Mesenchymal stem cell (in vitro differentiated cells and primary cell): ENCODE results near the gene PTS.

ENCODE experiments used
- DNase-seq: peaks from one replicate; pipeline ENCODE4 v3.0.0-alpha.2; 2013
- H2AFZ ChIP-seq: one replicate; pipeline ENCODE4 v1.6.1; 2013; ENCODE audit warnings: low read depth, mild to moderate bottlenecking, control low read depth, inconsistent platforms, low read length, moderate library complexity
- H2AK5ac ChIP-seq: 2 replicates; pipeline ENCODE4 v1.6.1; 2013; ENCODE audit warnings: low read length, moderate library complexity, mild to moderate bottlenecking, inconsistent platforms; ENCODE audit not compliant: severe bottlenecking
- H2BK120ac ChIP-seq: one replicate; pipeline ENCODE4 v1.6.1; 2013; ENCODE audit warnings: low read depth, mild to moderate bottlenecking, inconsistent platforms, low read length, moderate library complexity
- H2BK12ac ChIP-seq, 2 experiments: one replicate each; pipeline ENCODE4 v1.6.1; 2013; ENCODE audit warnings: inconsistent platforms in 2 of 2, low read length in 2 of 2, mild to moderate bottlenecking in 2 of 2, moderate library complexity in 2 of 2, control low read depth in 1 of 2
- H2BK15ac ChIP-seq: one replicate; pipeline ENCODE4 v1.6.1; 2013; ENCODE audit warnings: mild to moderate bottlenecking, low read depth, inconsistent platforms; ENCODE audit not compliant: poor library complexity, severe bottlenecking
- H2BK5ac ChIP-seq: 2 replicates; pipeline ENCODE4 v1.6.1; 2013; ENCODE audit warnings: low read depth, mild to moderate bottlenecking, low read length, control low read depth, inconsistent platforms; ENCODE audit not compliant: poor library complexity, severe bottlenecking
- H3K14ac ChIP-seq, 2 experiments: one replicate each; pipeline ENCODE4 v1.6.1; 2013; ENCODE audit warnings: inconsistent platforms in 2 of 2, low read length in 2 of 2, control low read depth in 1 of 2, mild to moderate bottlenecking in 1 of 2, moderate library complexity in 1 of 2
- H3K18ac ChIP-seq, 2 experiments: one replicate each; pipeline ENCODE4 v1.6.1; 2013; ENCODE audit warnings: inconsistent platforms in 2 of 2, low read length in 2 of 2, control low read depth in 1 of 2, low read depth in 1 of 2, mild to moderate bottlenecking in 1 of 2
- H3K23ac ChIP-seq, 2 experiments: one replicate each; pipeline ENCODE4 v1.6.1; 2013; ENCODE audit warnings: inconsistent platforms in 2 of 2, low read length in 2 of 2, mild to moderate bottlenecking in 2 of 2, moderate library complexity in 2 of 2, control low read depth in 1 of 2
- H3K27ac ChIP-seq: 2 replicates; pipeline ENCODE4 v1.5.1; 2013; ENCODE audit warnings: mild to moderate bottlenecking, moderate library complexity, low read length, control low read depth, inconsistent platforms; ENCODE audit not compliant: poor library complexity, severe bottlenecking
- H3K27me3 ChIP-seq, 2 experiments: 2 replicates each; pipeline versions ENCODE4 v1.6.1 to v1.7.0; 2013; ENCODE audit warnings: low read length in 2 of 2, mild to moderate bottlenecking in 2 of 2, moderate library complexity in 2 of 2, control low read depth in 1 of 2, inconsistent platforms in 1 of 2; ENCODE audit not compliant: control insufficient read depth in 1 of 2, insufficient read depth in 1 of 2
- H3K36me3 ChIP-seq, 2 experiments: 2 replicates each; pipeline versions ENCODE4 v1.6.1 to v1.7.0; 2013; ENCODE audit warnings: low read length in 2 of 2, control low read depth in 1 of 2, inconsistent platforms in 1 of 2, low read depth in 1 of 2, mild to moderate bottlenecking in 1 of 2; ENCODE audit not compliant: insufficient read depth in 2 of 2, control insufficient read depth in 1 of 2
- H3K4ac ChIP-seq, 2 experiments: one replicate each; pipeline ENCODE4 v1.6.1; 2013; ENCODE audit warnings: inconsistent platforms in 2 of 2, low read length in 2 of 2, mild to moderate bottlenecking in 2 of 2, moderate library complexity in 2 of 2, control low read depth in 1 of 2, low read depth in 1 of 2
- H3K4me1 ChIP-seq: 2 replicates; pipeline ENCODE4 v1.6.1; 2013; ENCODE audit warnings: low read depth, low read length, control low read depth; ENCODE audit not compliant: control insufficient read depth, insufficient read depth
- H3K4me2 ChIP-seq: 2 replicates; pipeline ENCODE4 v1.6.1; 2013; ENCODE audit warnings: low read length, mild to moderate bottlenecking, inconsistent platforms; ENCODE audit not compliant: poor library complexity, severe bottlenecking
- H3K4me3 ChIP-seq, 2 experiments: 2 replicates each; pipeline versions ENCODE4 v1.5.1 to v1.7.0; 2013; ENCODE audit warnings: low read length in 2 of 2, mild to moderate bottlenecking in 2 of 2, control low read depth in 1 of 2, low read depth in 1 of 2; ENCODE audit not compliant: insufficient read depth in 1 of 2
- H3K79me1 ChIP-seq: replicated peaks from 2 replicates; pipeline ENCODE4 v1.6.1; 2013; ENCODE audit warnings: mild to moderate bottlenecking, control low read depth, low read length, inconsistent platforms; ENCODE audit not compliant: poor library complexity, severe bottlenecking
- H3K9ac ChIP-seq: 2 replicates; pipeline ENCODE4 v1.7.0; 2013; ENCODE audit warnings: mild to moderate bottlenecking, low read length, moderate library complexity
- H3K9me3 ChIP-seq: 2 replicates; pipeline ENCODE4 v1.7.0; 2013; ENCODE audit warnings: mild to moderate bottlenecking, low read length; ENCODE audit not compliant: control insufficient read depth
- H4K8ac ChIP-seq: one replicate; pipeline ENCODE4 v1.6.1; 2013; ENCODE audit warnings: inconsistent platforms, mild to moderate bottlenecking, low read length, moderate library complexity
- H4K91ac ChIP-seq: one replicate; pipeline ENCODE4 v1.6.1; 2013; ENCODE audit warnings: mild to moderate bottlenecking, low read length, inconsistent platforms
- WGBS: methylation state at CpG from one replicate; pipeline ENCODE4 v1.1.7; 2013; ENCODE audit warnings: mixed read lengths; 5-methylcytosine and 5-hydroxymethylcytosine counted together

The PTS gene

DNA sequence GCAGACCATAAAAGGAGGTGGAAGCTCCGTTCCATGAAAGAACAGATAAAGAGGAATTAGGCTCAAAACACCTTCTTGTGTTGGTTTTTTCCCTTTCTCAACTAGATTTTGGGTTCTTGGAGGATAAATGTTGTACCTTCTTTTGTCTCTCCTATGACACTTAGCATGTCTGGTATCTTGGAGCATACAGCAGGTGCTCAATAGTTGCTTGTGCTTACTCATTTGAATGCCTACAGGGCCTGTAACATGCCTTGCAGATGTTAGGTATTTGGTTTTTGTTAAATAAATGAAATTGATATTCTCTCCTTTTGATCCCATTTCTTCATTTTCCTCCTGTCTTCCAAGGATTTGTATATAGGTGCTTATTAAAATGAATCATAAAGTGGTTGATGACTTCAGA, 50.8 kb downstream of the PTS start:
- no peak overlapping the region for H4K8ac ChIP-seq
- no peaks in the 10 kb centered on the region for H3K79me1 ChIP-seq
- no peak overlapping the region for H2BK5ac ChIP-seq
- no peak overlapping the region for H2AK5ac ChIP-seq
- H3K14ac ChIP-seq: no peak overlapping the region
- H2BK15ac ChIP-seq: no peak overlapping the region
- H3K4me3 ChIP-seq: no peak overlapping the region
- H3K4me2 ChIP-seq: no peak overlapping the region
- no peak overlapping the region for H2BK12ac ChIP-seq
- peaks cover 0 to 7% of the 10 kb centered on the region in 2 experiments for H3K27me3 ChIP-seq
- H4K91ac ChIP-seq: no peak overlapping the region
- no peaks in the 10 kb centered on the region for H3K9me3 ChIP-seq
- H2AFZ ChIP-seq: no peak overlapping the region
- no peak overlapping the region for H3K18ac ChIP-seq
- H3K4me1 ChIP-seq: peaks cover 7% of the 10 kb centered on the region
- H3K36me3 ChIP-seq: no peaks in the 10 kb centered on the region
- H3K9ac ChIP-seq: no peak overlapping the region
- no peak overlapping the region for H3K27ac ChIP-seq
- 78% methylated on average over 1 of the region's 1 CpG for WGBS
- no peak overlapping the region for H2BK120ac ChIP-seq
- no peak overlapping the region for H3K4ac ChIP-seq
- no peak overlapping the region for H3K23ac ChIP-seq
- DNase-seq: no peak

DNA sequence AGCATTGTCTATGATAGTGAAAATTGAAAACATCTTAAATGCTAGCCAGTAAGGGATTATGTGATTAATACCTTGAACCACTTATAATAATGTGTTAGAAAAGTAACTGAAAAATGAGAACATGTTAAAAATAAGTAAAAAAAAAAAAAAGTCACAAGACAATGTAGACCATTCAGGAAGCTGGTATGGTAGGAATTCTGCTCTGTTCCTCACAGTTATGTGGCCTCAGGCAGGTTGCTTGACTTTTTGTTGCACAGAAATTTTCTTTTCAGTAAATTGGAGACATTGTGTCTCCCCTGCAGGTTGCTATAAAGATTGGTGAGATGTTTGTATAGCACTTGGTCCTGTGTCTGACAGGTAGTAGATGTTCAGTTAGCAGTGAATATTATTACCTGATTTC, 51.7 kb downstream of the PTS start:
- no peak overlapping the region for H2BK15ac ChIP-seq
- no peak overlapping the region for H2BK12ac ChIP-seq
- no peak overlapping the region for H2BK120ac ChIP-seq
- no peak overlapping the region for H3K9ac ChIP-seq
- H3K4me1 ChIP-seq: peaks cover 7% of the 10 kb centered on the region
- H3K14ac ChIP-seq: no peak overlapping the region
- H3K4me2 ChIP-seq: no peak overlapping the region
- H3K4ac ChIP-seq: no peak overlapping the region
- H3K18ac ChIP-seq: no peak overlapping the region
- H3K36me3 ChIP-seq: no peaks in the 10 kb centered on the region
- H3K4me3 ChIP-seq: no peak overlapping the region
- H2AK5ac ChIP-seq: no peak overlapping the region
- no peaks in the 10 kb centered on the region for H3K79me1 ChIP-seq
- no peak overlapping the region for H4K91ac ChIP-seq
- no peak overlapping the region for H3K23ac ChIP-seq
- no peak overlapping the region for H4K8ac ChIP-seq
- H3K27me3 ChIP-seq: peaks cover 0 to 15% of the 10 kb centered on the region in 2 experiments
- H2BK5ac ChIP-seq: no peak overlapping the region
- peak overlapping the region; percentile 21 for H3K27ac ChIP-seq
- no peak overlapping the region for H2AFZ ChIP-seq
- DNase-seq: no peak
- H3K9me3 ChIP-seq: no peaks in the 10 kb centered on the region

DNA sequence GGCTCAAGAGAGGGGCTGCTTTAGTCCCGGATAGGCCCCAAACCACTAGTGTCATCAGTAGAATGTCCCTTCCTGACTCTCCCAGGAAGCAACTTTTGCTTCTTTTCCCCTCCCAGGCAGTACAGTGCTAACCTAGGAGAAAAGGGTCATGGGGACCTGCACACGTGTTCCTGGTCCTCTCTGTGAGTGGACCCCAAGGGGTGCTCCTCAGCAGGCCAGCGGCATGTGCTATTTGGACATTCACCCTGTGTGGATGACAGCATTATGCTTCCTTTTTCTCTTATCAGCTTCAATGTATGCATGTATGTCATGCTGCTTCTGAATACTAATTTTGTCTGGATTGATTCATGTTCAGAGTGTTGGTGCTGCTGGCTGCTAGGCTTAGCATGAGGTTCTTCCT, 52.6 kb downstream of the PTS start:
- 87% methylated on average over 3 of the region's 3 CpGs for WGBS
- H3K4ac ChIP-seq: peak overlapping the region in 1 of 2 experiments; percentile 46
- no peaks in the 10 kb centered on the region for H3K36me3 ChIP-seq

DNA sequence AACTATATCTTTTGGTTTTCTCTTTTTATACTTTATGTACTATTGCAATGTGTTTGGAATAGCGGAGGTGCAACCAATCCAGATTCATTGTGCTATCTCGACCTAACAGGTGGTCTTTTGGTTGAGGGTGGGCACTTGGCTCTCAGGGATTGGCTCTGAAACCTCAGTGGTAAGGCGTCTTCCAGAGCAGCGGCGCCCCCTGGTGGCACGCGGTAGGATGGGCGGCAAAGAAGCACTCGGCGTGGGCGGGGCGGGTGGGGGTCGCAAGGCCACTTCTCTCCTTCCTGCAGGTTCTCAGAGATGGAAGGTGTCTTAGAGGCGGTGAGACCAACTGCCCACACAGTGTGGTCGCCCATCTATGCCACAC, 53.7 kb downstream of the PTS start:
- 2% methylated on average over 15 of the region's 15 CpGs for WGBS
- peak overlapping the region; percentile 72 for H3K4me2 ChIP-seq

More for the DNA sequence above, 52.6 kb downstream of the PTS start:
- Histone ChIP-seq H2BK5ac (no peak overlapping the region), H2AK5ac (peak overlapping the region; percentile 87), H3K14ac (no peak overlapping the region), H3K18ac (no peak overlapping the region), H3K4me3 (no peak overlapping the region), H4K8ac (peak overlapping the region; percentile 21), H3K9me3 (no peaks in the 10 kb centered on the region), H3K79me1 (no peaks in the 10 kb centered on the region), H2BK120ac (no peak overlapping the region), H2BK15ac (no peak overlapping the region), H2BK12ac (peak overlapping the region in 1 of 2 experiments; percentile 56), H3K27ac (no peak overlapping the region), H3K23ac (no peak overlapping the region), H4K91ac (no peak overlapping the region), H3K4me2 (no peak overlapping the region), H3K9ac (no peak overlapping the region), H3K27me3 (peaks cover 0 to 20% of the 10 kb centered on the region in 2 experiments), H2AFZ (no peak overlapping the region), H3K4me1 (peaks cover 7% of the 10 kb centered on the region)
- no peak for DNase-seq

More for the DNA sequence above, 53.7 kb downstream of the PTS start:
- H4K8ac ChIP-seq: peak overlapping the region; percentile 78
- H3K79me1 ChIP-seq: no peaks in the 10 kb centered on the region
- no peak overlapping the region for H2AK5ac ChIP-seq
- no peak overlapping the region for H3K27ac ChIP-seq
- no peaks in the 10 kb centered on the region for H3K36me3 ChIP-seq
- no peak overlapping the region for H2BK5ac ChIP-seq
- H2BK15ac ChIP-seq: no peak overlapping the region
- no peaks in the 10 kb centered on the region for H3K9me3 ChIP-seq
- no peak overlapping the region for H3K14ac ChIP-seq
- H3K4me1 ChIP-seq: peaks cover 7% of the 10 kb centered on the region
- H3K23ac ChIP-seq: no peak overlapping the region
- peak; percentile 58 for DNase-seq
- H3K27me3 ChIP-seq: peaks cover 0 to 23% of the 10 kb centered on the region in 2 experiments
- peak overlapping the region in 1 of 2 experiments; percentile 75 for H3K4me3 ChIP-seq
- H3K18ac ChIP-seq: no peak overlapping the region
- H3K4ac ChIP-seq: no peak overlapping the region
- H2BK120ac ChIP-seq: no peak overlapping the region
- H4K91ac ChIP-seq: no peak overlapping the region
- H2BK12ac ChIP-seq: peak overlapping the region; percentile 1 to 9
- peak overlapping the region; percentile 61 for H3K9ac ChIP-seq
- peak overlapping the region; percentile 55 for H2AFZ ChIP-seq
